Measurements from ENCODE around the gene AK9.
"Not testable (repeated sequence)": the region's sequence is repeated elsewhere in the genome, so short reads cannot be mapped to it uniquely, and the experiment has no call there.

Gene AK9

GRCh38 chr6:109690737-109691621 is at the start of gene AK9, which contains the start of gene FIG4:
Gene AK9, minus strand, starts transcription at chr6:109691202. Its CDS starts 15,457 bp downstream, at chr6:109675745.
Gene FIG4, plus strand, starts transcription at chr6:109691296. Its CDS starts 140 bp downstream, at chr6:109691436.
- peak; percentile 88 for DNase-seq

GRCh38 chr6:109740787-109741186 is 49.8 kb upstream of the AK9 start:
- DNase-seq, result no peak

- no peak for DNase-seq
Measured at GRCh38 chr6:109739686-109740085, 48.7 kb upstream of the AK9 start.

GRCh38 chr6:109738667-109739066 is 47.7 kb upstream of the AK9 start:
- DNase-seq, result no peak

GRCh38 chr6:109738255-109738654 is 47.3 kb upstream of the AK9 start:
- DNase-seq, result no peak

- no peak for DNase-seq
Measured at GRCh38 chr6:109736273-109737025, 45.4 kb upstream of the AK9 start.

GRCh38 chr6:109725250-109725649 is 34.2 kb upstream of the AK9 start:
- not testable (repeated sequence) for DNase-seq

GRCh38 chr6:109722564-109723254 is 31.7 kb upstream of the AK9 start:
- DNase-seq, result no peak

GRCh38 chr6:109722011-109722410 is 31.0 kb upstream of the AK9 start:
- no peak for DNase-seq

GRCh38 chr6:109720311-109720710 is 29.3 kb upstream of the AK9 start:
- DNase-seq, result no peak

- no peak for DNase-seq
Measured at GRCh38 chr6:109718991-109719390, 28.0 kb upstream of the AK9 start.

- no peak for DNase-seq
Measured at GRCh38 chr6:109717971-109718370, 27.0 kb upstream of the AK9 start.

- no peak for DNase-seq
Measured at GRCh38 chr6:109715616-109716015, 24.6 kb upstream of the AK9 start.

GRCh38 chr6:109714611-109715010 is 23.6 kb upstream of the AK9 start:
- DNase-seq, result no peak

- no peak for DNase-seq
Measured at GRCh38 chr6:109714166-109714565, 23.2 kb upstream of the AK9 start.

GRCh38 chr6:109713097-109713496 is 22.1 kb upstream of the AK9 start:
- no peak for DNase-seq

- not testable (repeated sequence) for DNase-seq
Measured at GRCh38 chr6:109708099-109708498, 17.1 kb upstream of the AK9 start.

GRCh38 chr6:109706513-109706912 is 15.5 kb upstream of the AK9 start:
- no peak for DNase-seq

- peak; percentile 80 for DNase-seq
Measured at GRCh38 chr6:109705258-109705657, 14.3 kb upstream of the AK9 start.

- DNase-seq, result no peak
Measured at GRCh38 chr6:109702791-109703190, 11.8 kb upstream of the AK9 start.

GRCh38 chr6:109701774-109702173 is 10.8 kb upstream of the AK9 start:
- no peak for DNase-seq

GRCh38 chr6:109701221-109701620 is 10.2 kb upstream of the AK9 start:
- DNase-seq, result no peak

- no peak for DNase-seq
Measured at GRCh38 chr6:109696355-109696754, 5.4 kb upstream of the AK9 start.

Measured in NCI-H2227 treated with DMSO at 0.1 percent for 48 hours (cell line).